Endothelial cell (in vitro differentiated cells): ENCODE data around the gene FAM227A. TPM values are rescaled to one million over a fixed set of nuclear protein-coding genes. Genes with fewer than 3 reads are reported as not detected.

Source experiments
- DNase-seq: peaks from one replicate; pipeline ENCODE4 v3.0.0; 2021; ENCODE audit warnings: low spot score
- H3K27ac Mint-ChIP-seq: one replicate; pipeline ENCODE4 v1.8.0; 2021; ENCODE audit warnings: mixed read lengths, inconsistent platforms; ENCODE audit not compliant: unreplicated experiment
- H3K27me3 Mint-ChIP-seq: one replicate; pipeline ENCODE4 v1.8.0; 2021; ENCODE audit warnings: mild to moderate bottlenecking, moderate library complexity, mixed read lengths, inconsistent platforms; ENCODE audit not compliant: unreplicated experiment
- H3K36me3 Mint-ChIP-seq: one replicate; pipeline ENCODE4 v1.8.0; 2021; ENCODE audit warnings: mild to moderate bottlenecking, low read depth, mixed read lengths, inconsistent platforms; ENCODE audit not compliant: unreplicated experiment
- H3K4me1 Mint-ChIP-seq: one replicate; pipeline ENCODE4 v1.8.0; 2021; ENCODE audit warnings: mild to moderate bottlenecking, mixed read lengths, inconsistent platforms; ENCODE audit not compliant: unreplicated experiment
- H3K4me3 Mint-ChIP-seq: one replicate; pipeline ENCODE4 v1.8.0; 2021; ENCODE audit warnings: mild to moderate bottlenecking, mixed read lengths, inconsistent platforms; ENCODE audit not compliant: unreplicated experiment
- H3K9me3 Mint-ChIP-seq: one replicate; pipeline ENCODE4 v1.8.0; 2021; ENCODE audit warnings: mixed read lengths, inconsistent platforms; ENCODE audit not compliant: unreplicated experiment
- CTCF ChIP-seq: fragments of 200-600 bp; sonication (generic); IDR thresholded peaks from one replicate; pipeline ENCODE4 v1.5.0; 2021; ENCODE audit warnings: antibody characterized with exemption; ENCODE audit not compliant: unreplicated experiment
- total RNA-seq: library from RNA; stranded (reverse); fragmentation: NEBNext Ultra II Directional; extraction: Animal tissue kit (Norgen Biotek cat#: 25700); gene quantifications from one replicate; pipeline ENCODE4 v1.2.1, GENCODE V29; 2021; ENCODE audit not compliant: unreplicated experiment

The FAM227A gene
- total RNA-seq, 1 donor from 2014 or later = 2.5 TPM

GRCh38 chr22:38657045-38657909 is 1.1 kb upstream of the FAM227A start:
- H3K27me3 Mint-ChIP-seq = no peaks in the 10 kb centered on the region
- no peak for TF ChIP-seq CTCF
- no peaks in the 10 kb centered on the region for H3K9me3 Mint-ChIP-seq
- peak; percentile 11 for DNase-seq
- H3K4me3 Mint-ChIP-seq = peak overlapping the region; percentile 95
- no peaks in the 10 kb centered on the region for H3K36me3 Mint-ChIP-seq
- peaks cover 7% of the 10 kb centered on the region for H3K4me1 Mint-ChIP-seq
- H3K27ac Mint-ChIP-seq = peak overlapping the region; percentile 99

- H3K36me3 Mint-ChIP-seq = no peaks in the 10 kb centered on the region
- no peaks in the 10 kb centered on the region for H3K9me3 Mint-ChIP-seq
- peak overlapping the region; percentile 95 for H3K4me3 Mint-ChIP-seq
- no peaks in the 10 kb centered on the region for H3K27me3 Mint-ChIP-seq
- no peak for DNase-seq
- peak overlapping the region; percentile 99 for H3K27ac Mint-ChIP-seq
- peaks cover 7% of the 10 kb centered on the region for H3K4me1 Mint-ChIP-seq
- TF ChIP-seq CTCF = no peak
These were observed 505 bp downstream of the FAM227A start for GRCh38 chr22:38655519-38656255.

- no peak overlapping the region for H3K4me3 Mint-ChIP-seq
- no peaks in the 10 kb centered on the region for H3K27me3 Mint-ChIP-seq
- no peak for DNase-seq
- H3K4me1 Mint-ChIP-seq = peaks cover 7% of the 10 kb centered on the region
- H3K36me3 Mint-ChIP-seq = no peaks in the 10 kb centered on the region
- H3K27ac Mint-ChIP-seq = peak overlapping the region; percentile 1
- TF ChIP-seq CTCF = no peak
- H3K9me3 Mint-ChIP-seq = no peaks in the 10 kb centered on the region
These were observed 2.5 kb downstream of the FAM227A start for GRCh38 chr22:38653741-38654140.

- Mint-ChIP-seq H3K36me3 (peaks cover 3% of the 10 kb centered on the region), H3K27ac (no peak overlapping the region), H3K27me3 (no peaks in the 10 kb centered on the region), H3K4me3 (no peak overlapping the region), H3K4me1 (peaks cover 7% of the 10 kb centered on the region), H3K9me3 (no peaks in the 10 kb centered on the region)
- DNase-seq = no peak
- TF ChIP-seq CTCF = no peak
These were observed 3.3 kb downstream of the FAM227A start for GRCh38 chr22:38652859-38653258.
